T-helper 1 cell (primary cell): Measurements from ENCODE around the gene CSK.
"Not testable (repeated sequence)": the region's sequence is repeated elsewhere in the genome, so short reads cannot be mapped to it uniquely, and the experiment has no call there.

ENCODE experiments used
- DNase-seq, 5 donors: peaks; one replicate each; pipeline ENCODE4 v3.0.0-alpha.2; 2012 to 2020

CSK gene

DNA sequence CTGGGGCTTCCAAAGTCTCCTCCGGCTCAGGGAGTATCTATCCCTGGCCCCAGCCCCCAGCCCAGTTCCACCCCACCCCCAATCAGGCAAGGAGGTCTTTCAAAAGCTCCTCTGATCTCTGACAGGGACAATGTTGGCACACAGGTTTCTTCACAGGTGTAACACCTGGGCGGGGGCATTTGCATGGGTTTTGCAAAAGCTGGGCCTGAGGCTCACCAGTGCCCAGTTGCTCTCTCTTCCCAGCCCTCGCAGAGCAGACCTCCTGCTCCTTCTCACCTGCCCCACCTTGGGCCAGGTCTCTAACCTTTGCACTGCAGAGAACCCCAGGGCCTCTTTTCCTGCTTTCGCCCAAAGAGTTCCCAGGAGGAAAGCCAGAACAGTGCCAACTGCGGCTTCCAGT, 8.6 kb upstream of the CSK start:
- no peak for DNase-seq

- no peak for DNase-seq
These were observed 8.1 kb upstream of the CSK start for GRCh38 chr15:74773731-74774252.

DNA sequence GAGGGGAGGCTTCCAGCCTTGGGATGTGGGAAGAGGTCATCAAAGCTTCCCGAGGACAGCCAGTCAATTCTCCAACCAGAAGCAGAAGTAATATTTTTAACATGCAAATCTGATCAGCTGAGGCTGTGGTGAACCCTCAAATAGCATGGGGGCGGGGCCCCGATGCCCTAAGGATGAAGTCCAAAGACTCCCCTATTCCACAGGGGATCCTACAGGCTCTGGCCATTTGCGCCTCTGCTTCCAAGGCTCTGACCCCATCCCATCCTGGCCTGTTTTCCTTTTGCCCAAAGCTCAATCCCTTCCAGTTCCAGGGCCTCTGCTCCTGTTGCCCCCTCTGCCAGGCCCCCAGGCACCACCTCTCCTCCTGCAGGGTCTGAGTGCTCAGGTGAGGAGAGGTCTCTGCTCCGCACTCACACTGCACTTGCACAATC, 6.7 kb upstream of the CSK start:
- no peak for DNase-seq

- no peak for DNase-seq
These were observed 6.0 kb upstream of the CSK start for GRCh38 chr15:74775894-74776293.

GRCh38 chr15:74776821-74777768, 4.8 kb upstream of the CSK start:
- peak in 4 of 5 donors; percentile 50 to 85 (median 54) for DNase-seq

DNA sequence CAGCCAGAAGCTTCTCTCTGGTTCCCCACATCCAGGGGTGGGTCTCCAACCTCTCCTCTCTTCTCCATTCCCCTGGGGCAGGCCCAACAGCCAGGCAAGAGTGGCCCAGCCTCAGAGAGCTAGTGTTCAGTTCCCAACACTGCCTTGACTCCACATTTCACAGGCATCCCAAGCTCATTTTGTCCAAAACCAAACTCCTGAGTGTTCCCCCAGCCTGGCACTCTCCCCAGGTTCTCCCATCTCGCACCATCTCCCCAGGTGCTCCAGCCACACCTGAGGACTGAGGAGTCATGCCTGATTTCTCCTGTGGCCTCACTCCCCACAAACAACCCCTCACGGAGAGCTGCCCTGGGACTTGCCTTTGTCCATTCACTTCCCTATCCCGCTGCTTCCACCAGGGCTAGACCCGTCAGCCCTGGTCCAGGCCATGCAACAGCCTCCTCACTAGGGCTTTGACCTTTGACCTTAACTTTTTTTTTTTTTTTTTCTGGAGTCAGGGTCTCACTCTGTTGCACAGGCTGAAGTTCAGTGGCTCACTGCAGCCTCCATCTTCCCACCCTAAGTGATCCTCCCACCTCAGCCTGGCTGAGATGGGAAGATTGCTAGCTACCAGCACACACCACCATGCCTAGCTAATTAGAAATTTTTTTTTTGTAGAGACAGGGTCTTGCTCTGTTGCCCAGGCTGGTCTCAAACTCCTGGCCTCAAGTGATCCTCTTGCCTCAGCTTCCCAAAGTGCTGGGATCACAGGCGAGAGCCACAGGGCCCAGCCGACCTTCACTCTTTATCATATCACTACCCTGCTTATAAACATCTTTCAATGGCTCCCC, 3.9 kb upstream of the CSK start:
- DNase-seq, result no peak

DNA sequence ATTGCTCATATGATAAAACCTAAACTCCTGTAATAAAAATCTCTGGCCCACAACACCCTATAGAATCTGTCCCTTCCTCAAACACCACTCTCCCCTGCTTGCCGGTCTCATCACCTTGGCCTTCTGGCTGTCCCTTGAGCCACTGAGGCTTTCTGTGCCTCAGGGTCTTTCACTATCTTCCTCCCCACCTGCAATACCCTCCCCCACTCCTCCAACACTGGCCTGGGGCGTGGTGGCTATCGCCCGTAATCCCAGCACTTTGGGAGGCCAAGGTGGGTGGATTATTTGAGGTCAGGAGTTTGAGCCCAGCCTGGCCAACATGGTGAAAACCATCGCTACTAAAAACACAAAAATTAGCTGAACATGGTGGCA, 3.3 kb upstream of the CSK start:
- no peak for DNase-seq

GRCh38 chr15:74779162-74779648, 2.7 kb upstream of the CSK start:
- DNase-seq, result no peak

GRCh38 chr15:74780523-74781430, 1.1 kb upstream of the CSK start:
- DNase-seq, result peak in 2 of 5 donors; percentile 36 to 84

DNA sequence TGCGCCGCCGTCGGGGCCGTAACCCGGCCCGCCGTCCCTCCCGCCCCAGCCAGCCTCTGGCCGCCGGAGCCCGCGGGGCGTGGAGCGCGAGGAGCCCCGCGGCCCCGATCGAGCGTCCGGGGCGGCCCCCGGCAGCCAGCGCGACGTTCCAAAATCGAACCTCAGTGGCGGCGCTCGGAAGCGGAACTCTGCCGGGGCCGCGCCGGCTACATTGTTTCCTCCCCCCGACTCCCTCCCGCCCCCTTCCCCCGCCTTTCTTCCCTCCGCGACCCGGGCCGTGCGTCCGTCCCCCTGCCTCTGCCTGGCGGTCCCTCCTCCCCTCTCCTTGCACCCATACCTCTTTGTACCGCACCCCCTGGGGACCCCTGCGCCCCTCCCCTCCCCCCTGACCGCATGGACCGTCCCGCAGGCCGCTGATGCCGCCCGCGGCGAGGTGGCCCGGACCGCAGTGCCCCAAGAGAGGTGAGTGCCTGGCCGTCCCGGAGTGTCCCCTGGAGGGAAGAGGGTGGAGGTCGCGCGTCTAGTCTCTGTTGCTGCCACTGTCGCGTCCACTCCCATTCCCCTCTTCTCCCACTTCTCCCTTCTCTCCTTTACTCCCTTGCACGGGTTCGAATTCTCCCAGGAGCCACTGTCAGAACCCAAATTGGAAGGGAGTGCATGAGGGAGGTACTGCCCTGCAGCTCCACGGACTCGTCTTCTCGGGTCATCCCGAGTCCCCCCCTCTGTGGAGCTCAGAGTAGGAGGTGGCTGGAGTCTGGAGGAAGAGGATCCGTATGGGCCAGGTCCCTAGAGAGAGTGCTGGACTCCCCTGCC, 585 bp downstream of the CSK start:
- peak; percentile 49 to 71 (median 60) for DNase-seq

- DNase-seq, result peak in 1 of 5 donors; percentile 51
These were observed 1.4 kb downstream of the CSK start for GRCh38 chr15:74783072-74783807.

DNA sequence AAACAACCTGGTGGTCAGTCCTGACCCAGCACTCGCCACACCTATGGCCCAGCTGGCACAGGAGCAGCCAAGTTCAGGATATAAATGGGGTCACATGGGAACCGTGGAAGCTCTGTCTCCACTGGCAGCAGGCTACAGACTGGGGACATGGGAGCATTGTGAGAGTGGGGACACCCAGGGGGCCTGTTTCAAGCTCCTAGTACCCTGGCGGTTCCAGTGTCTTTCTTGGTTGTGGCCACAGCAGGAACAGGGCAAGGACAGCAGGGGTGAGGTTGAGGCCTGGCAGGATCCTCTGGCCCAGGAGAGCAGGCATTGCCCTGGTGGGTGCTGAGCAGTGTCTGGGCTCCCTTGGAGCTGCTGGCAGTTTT, 1.9 kb downstream of the CSK start:
- no peak for DNase-seq

GRCh38 chr15:74784426-74785193, 2.7 kb downstream of the CSK start:
- no peak for DNase-seq

DNA sequence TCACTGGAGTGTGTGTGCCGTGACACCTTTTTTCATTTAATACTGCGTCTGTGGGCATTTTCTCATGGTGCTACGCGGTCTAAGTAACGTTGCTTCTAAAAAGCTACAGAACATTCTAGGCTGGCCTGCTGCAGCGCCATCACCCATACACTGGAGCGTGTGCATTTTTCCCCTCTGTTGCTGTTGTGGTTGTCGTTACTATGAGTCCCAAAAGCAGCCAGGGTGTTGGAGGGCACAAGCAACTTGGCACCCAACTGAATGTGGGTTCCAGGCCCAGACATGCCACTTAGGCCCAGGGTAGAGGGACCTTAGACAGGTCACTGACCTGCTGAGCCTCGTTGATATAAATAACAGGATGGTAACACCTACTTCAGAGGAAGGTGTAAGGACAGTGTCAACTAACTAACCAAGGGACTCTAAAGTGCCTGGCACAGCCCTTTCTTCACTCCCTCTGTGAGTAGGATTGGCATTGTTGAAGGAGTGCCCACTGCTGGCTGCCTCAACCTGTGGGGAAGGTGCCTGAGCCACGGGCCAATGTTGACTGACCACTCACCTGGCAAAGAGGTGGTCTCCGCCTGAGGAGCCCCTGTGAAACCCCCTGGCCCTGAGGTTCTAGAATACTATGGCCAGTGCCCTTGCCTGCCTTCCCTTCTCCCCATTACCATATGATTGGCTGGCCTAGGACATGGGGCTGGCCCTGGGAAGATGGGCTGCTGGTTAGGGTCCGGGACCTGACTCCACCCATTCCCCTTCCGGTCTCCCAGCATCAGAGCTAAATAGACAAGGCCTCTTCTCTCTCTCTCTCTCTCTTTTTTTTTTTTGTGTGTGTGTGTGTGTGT, 3.5 kb downstream of the CSK start:
- peak in 1 of 5 donors; percentile 81 for DNase-seq

GRCh38 chr15:74786081-74786480, 4.2 kb downstream of the CSK start:
- not testable (repeated sequence) for DNase-seq

DNA sequence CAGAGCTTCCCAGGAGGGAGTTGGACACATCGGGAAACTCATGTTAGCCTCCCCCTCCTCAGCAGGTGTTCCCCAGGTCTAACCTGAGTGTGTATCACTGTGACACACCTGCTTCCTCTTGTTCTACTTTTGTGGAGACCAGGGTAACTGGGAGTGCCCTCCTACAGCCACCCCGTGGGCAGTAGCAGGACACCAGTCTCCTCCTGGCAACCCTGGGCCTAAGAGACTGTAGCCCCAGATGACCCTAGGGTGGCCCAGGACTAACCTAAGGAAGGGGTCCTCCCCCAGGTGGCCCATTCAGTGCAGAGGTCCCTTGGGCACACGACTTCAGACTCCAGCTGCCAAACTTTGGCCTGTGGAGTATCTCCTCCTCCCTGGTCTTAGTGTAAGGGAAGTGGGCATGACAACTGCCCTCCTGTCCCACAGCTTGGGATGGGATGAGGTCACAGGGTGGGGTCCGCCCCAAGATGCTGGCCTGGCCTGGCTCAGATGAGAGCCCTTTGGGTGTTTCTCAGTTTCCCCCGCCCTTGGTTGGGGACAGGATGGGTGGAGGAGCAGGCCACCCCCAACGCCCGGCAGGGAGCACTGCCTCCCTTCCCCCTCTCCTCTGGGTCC, 4.8 kb downstream of the CSK start:
- DNase-seq, result peak in 1 of 5 donors; percentile 57

GRCh38 chr15:74787251-74788041, 5.6 kb downstream of the CSK start:
- DNase-seq, result peak; percentile 77 to 96 (median 88)
